ENCODE data around the gene KLHDC2. TPM values are rescaled to one million over a fixed set of nuclear protein-coding genes. Genes with fewer than 3 reads are reported as not detected.

Gene KLHDC2
- total RNA-seq, 4 donors from 2014 or later: 38.4 to 74.3 (median 66.2) TPM

DNA sequence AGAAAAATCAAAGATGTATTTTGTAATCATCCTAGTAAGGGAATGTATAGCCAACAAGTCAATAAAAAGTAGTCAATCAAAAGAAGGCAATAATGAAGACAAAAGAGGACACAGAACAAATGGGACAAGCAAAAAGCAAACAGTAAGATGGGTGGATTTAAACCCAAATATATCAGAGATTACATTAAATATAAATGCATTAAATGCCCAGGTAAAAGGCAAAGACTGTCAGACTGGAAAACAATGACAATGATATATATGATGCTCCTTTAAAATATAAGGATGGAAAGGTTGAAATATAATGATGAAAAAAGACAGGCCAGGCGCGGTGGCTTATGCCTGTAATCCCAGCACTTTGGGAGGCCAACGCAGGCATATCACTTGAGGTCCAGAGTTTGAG, 48.9 kb downstream of the KLHDC2 start:
- H3K36me3 ChIP-seq: peaks cover 13 to 87% (median 17%) of the 10 kb centered on the region in 3 donors
- no peak overlapping the region for H3K27ac ChIP-seq
- H3K9me3 ChIP-seq: peaks cover 0 to 24% (median 6%) of the 10 kb centered on the region in 4 donors
- no peak for DNase-seq (ENCODE audit: low spot score in 2 of 2)
- no peaks in the 10 kb centered on the region for H3K4me1 ChIP-seq
- WGBS, 2 donors: 93 to 94% methylated on average over 3 of the region's 3 CpGs
- no peaks in the 10 kb centered on the region for H3K27me3 ChIP-seq
- H3K4me3 ChIP-seq: no peak overlapping the region
- TF ChIP-seq POLR2A (IDR thresholded peaks at IDR 0.05): no peak
- TF ChIP-seq, protein P1, sequence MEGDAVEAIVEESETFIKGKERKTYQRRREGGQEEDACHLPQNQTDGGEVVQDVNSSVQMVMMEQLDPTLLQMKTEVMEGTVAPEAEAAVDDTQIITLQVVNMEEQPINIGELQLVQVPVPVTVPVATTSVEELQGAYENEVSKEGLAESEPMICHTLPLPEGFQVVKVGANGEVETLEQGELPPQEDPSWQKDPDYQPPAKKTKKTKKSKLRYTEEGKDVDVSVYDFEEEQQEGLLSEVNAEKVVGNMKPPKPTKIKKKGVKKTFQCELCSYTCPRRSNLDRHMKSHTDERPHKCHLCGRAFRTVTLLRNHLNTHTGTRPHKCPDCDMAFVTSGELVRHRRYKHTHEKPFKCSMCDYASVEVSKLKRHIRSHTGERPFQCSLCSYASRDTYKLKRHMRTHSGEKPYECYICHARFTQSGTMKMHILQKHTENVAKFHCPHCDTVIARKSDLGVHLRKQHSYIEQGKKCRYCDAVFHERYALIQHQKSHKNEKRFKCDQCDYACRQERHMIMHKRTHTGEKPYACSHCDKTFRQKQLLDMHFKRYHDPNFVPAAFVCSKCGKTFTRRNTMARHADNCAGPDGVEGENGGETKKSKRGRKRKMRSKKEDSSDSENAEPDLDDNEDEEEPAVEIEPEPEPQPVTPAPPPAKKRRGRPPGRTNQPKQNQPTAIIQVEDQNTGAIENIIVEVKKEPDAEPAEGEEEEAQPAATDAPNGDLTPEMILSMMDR (IDR thresholded peaks at IDR 0.05): no peak
- TF ChIP-seq EP300 (IDR thresholded peaks at IDR 0.05): no peak

DNA sequence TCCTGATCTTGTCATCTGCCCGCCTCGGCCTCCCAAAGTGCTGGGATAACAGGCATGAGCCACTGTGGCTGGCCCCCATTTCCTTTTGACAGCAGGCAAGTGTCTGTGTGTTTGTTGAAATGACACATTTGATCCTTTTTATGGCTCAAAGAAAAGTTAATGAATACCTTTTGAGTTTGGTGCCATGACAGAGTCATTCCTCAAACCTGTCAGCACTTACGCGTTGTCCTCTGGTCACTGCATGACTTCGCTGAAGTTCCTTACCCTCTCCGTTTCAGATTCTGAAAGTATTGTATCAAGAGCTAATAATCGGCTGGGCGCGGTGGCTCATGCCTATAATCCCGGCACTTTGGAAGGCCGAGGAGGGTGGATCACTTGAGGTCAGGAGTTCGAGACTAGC, 52.2 kb downstream of the KLHDC2 start:
- no peak overlapping the region for H3K27ac ChIP-seq
- TF ChIP-seq POLR2A (IDR thresholded peaks at IDR 0.05) (no peak), EP300 (IDR thresholded peaks at IDR 0.05) (no peak)
- TF ChIP-seq, protein P1 (IDR thresholded peaks at IDR 0.05): no peak
- no peaks in the 10 kb centered on the region for H3K4me1 ChIP-seq
- DNase-seq (ENCODE audit: low spot score in 2 of 2): no peak
- no peak overlapping the region for H3K4me3 ChIP-seq
- WGBS, 2 donors: 96 to 99% methylated on average over 11 to 12 of the region's 12 CpGs
- H3K27me3 ChIP-seq: no peaks in the 10 kb centered on the region
- peaks cover 0 to 15% (median 6%) of the 10 kb centered on the region in 4 donors for H3K9me3 ChIP-seq
- peaks cover 5 to 87% (median 6%) of the 10 kb centered on the region in 3 donors for H3K36me3 ChIP-seq

DNA sequence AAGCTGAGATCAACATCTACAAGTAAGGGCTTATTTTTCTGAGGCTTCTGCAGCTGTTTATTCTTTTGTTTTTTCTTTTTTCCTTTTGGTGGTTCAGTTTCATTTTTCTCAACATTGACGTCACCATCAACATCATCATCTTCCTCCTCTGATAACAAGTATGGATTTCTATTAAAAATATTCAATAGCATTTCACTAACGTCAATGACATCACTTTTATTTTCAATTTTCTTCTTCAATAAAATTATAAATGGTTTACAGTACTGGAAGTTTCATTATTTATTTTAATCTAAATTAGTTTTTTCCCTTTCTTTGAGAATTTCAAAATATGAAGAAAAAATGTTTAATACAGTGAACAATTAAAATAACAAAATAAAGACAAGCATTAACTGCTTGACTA, 60.7 kb downstream of the KLHDC2 start:
- DNase-seq (ENCODE audit: low spot score in 2 of 2): no peak
- Histone ChIP-seq H3K27me3 (no peaks in the 10 kb centered on the region), H3K4me3 (no peak overlapping the region), H3K27ac (no peak overlapping the region), H3K4me1 (no peaks in the 10 kb centered on the region), H3K9me3 (no peaks in the 10 kb centered on the region), H3K36me3 (peaks cover 0 to 92% (median 15%) of the 10 kb centered on the region in 3 donors)
- 87 to 89% methylated on average over 2 of the region's 2 CpGs for WGBS, 2 donors
- TF ChIP-seq POLR2A (IDR thresholded peaks at IDR 0.05) (no peak), EP300 (IDR thresholded peaks at IDR 0.05) (no peak)
- TF ChIP-seq, protein P1 (IDR thresholded peaks at IDR 0.05): no peak

Other genes starting within 250 kb of the KLHDC2 start
- gene RPS29, start 181.8 kb upstream of the KLHDC2 start, total RNA-seq: 1,000 to 10,000 TPM; 3,106 to 5,465 (median 5,153) TPM
- 10 to 100 TPM in 2 of 4 donors, 1 to 10 TPM in 2; 4.6 to 15.3 (median 8.0) TPM for gene LRR1, start 169.2 kb upstream of the KLHDC2 start, total RNA-seq
- 100 to 1,000 TPM; 132 to 206 (median 151) TPM for gene RPL36AL, start 147.5 kb upstream of the KLHDC2 start, total RNA-seq
- 10 to 100 TPM; 21.0 to 24.3 (median 23.8) TPM for gene MGAT2, start 147.4 kb upstream of the KLHDC2 start, total RNA-seq
- 10 to 100 TPM in 2 of 4 donors, 1 to 10 TPM in 2; 7.8 to 17.2 (median 9.6) TPM for gene DNAAF2, start 132.9 kb upstream of the KLHDC2 start, total RNA-seq
- gene POLE2, start 79.9 kb upstream of the KLHDC2 start, total RNA-seq: 1 to 10 TPM; 1.1 to 9.6 (median 1.9) TPM
- gene KLHDC1, start 75.0 kb upstream of the KLHDC2 start, total RNA-seq: 10 to 100 TPM in 3 of 4 donors, 1 to 10 TPM in 1; 6.6 to 20.3 (median 16.1) TPM
- gene NEMF, start 84.6 kb downstream of the KLHDC2 start, total RNA-seq: 100 to 1,000 TPM; 100 to 215 (median 138) TPM
- 10 to 100 TPM; 34.7 to 42.0 (median 35.7) TPM for gene ARF6, start 124.9 kb downstream of the KLHDC2 start, total RNA-seq